H9 (cell line): ENCODE measurements around the gene FBXO22. TPM values are rescaled to one million over a fixed set of nuclear protein-coding genes. Genes with fewer than 3 reads are reported as not detected.

ENCODE experiments used
- DNase-seq: peaks from one replicate; pipeline ENCODE4 v3.0.0-alpha.2; 2017
- H2AFZ ChIP-seq: one replicate; pipeline ENCODE4 v1.6.1; 2013; ENCODE audit warnings: mild to moderate bottlenecking, low read length, control low read depth, moderate library complexity
- H2AK5ac ChIP-seq: 2 replicates; pipeline ENCODE4 v1.6.1; 2013; ENCODE audit warnings: low read length, control low read depth, mixed read lengths; ENCODE audit not compliant: insufficient read length
- H2BK120ac ChIP-seq: one replicate; pipeline ENCODE4 v1.6.1; 2013; ENCODE audit warnings: low read depth, mild to moderate bottlenecking, low read length, control low read depth, inconsistent platforms; ENCODE audit not compliant: poor library complexity, severe bottlenecking
- H2BK12ac ChIP-seq: 2 replicates; pipeline ENCODE4 v1.6.1; 2013; ENCODE audit warnings: low read length, control low read depth, mixed read lengths, low read depth; ENCODE audit not compliant: insufficient read length
- H2BK15ac ChIP-seq: 2 replicates; pipeline ENCODE4 v1.6.1; 2013; ENCODE audit warnings: low read depth, low read length, control low read depth
- H2BK20ac ChIP-seq: one replicate; pipeline ENCODE4 v1.6.1; 2013; ENCODE audit warnings: low read depth, mild to moderate bottlenecking, low read length, control low read depth, inconsistent platforms; ENCODE audit not compliant: poor library complexity, severe bottlenecking
- H2BK5ac ChIP-seq: 2 replicates; pipeline ENCODE4 v1.6.1; 2013; ENCODE audit warnings: low read length, control low read depth, mixed read lengths; ENCODE audit not compliant: insufficient read length
- H3K14ac ChIP-seq: 2 replicates; pipeline ENCODE4 v1.6.1; 2013; ENCODE audit warnings: low read length, control low read depth; ENCODE audit not compliant: insufficient read depth
- H3K18ac ChIP-seq: 2 replicates; pipeline ENCODE4 v1.6.1; 2013; ENCODE audit warnings: low read depth, mild to moderate bottlenecking, mixed read lengths, low read length, control low read depth; ENCODE audit not compliant: insufficient read length
- H3K23ac ChIP-seq: 2 replicates; pipeline ENCODE4 v1.6.1; 2013; ENCODE audit warnings: low read length, control low read depth, mixed read lengths, low read depth; ENCODE audit not compliant: insufficient read length
- H3K23me2 ChIP-seq: 2 replicates; pipeline ENCODE4 v1.6.1; 2013; ENCODE audit warnings: low read depth, mild to moderate bottlenecking, mixed read lengths, low read length, control low read depth; ENCODE audit not compliant: insufficient read length, poor library complexity, severe bottlenecking
- H3K27ac ChIP-seq: 2 replicates; pipeline ENCODE4 v1.5.1; 2013; ENCODE audit warnings: low read length, control low read depth, mixed read lengths, low read depth; ENCODE audit not compliant: insufficient read length
- H3K27me3 ChIP-seq: 2 replicates; pipeline ENCODE4 v1.6.1; 2013; ENCODE audit warnings: low read length, control low read depth, inconsistent platforms; ENCODE audit not compliant: insufficient read depth
- H3K4ac ChIP-seq: 2 replicates; pipeline ENCODE4 v1.6.1; 2013; ENCODE audit warnings: low read depth, mild to moderate bottlenecking, control low read depth, inconsistent platforms, low read length, moderate library complexity
- H3K4me1 ChIP-seq: 2 replicates; pipeline ENCODE4 v1.6.1; 2013; ENCODE audit warnings: low read length, control low read depth, inconsistent platforms; ENCODE audit not compliant: insufficient read depth
- H3K4me2 ChIP-seq: 2 replicates; pipeline ENCODE4 v1.6.1; 2013; ENCODE audit warnings: low read length, control low read depth, mixed read lengths; ENCODE audit not compliant: insufficient read length, insufficient read depth
- H3K56ac ChIP-seq: 2 replicates; pipeline ENCODE4 v1.6.1; 2013; ENCODE audit warnings: low read depth, mild to moderate bottlenecking, mixed read lengths, low read length, control low read depth; ENCODE audit not compliant: insufficient read length
- H3K79me1 ChIP-seq: 2 replicates; pipeline ENCODE4 v1.6.1; 2013; ENCODE audit warnings: low read depth, mild to moderate bottlenecking, moderate library complexity, low read length, control low read depth, inconsistent platforms; ENCODE audit not compliant: insufficient read depth, poor library complexity, severe bottlenecking
- H3K79me2 ChIP-seq: 2 replicates; pipeline ENCODE4 v1.6.1; 2013; ENCODE audit warnings: low read length, control low read depth, inconsistent platforms; ENCODE audit not compliant: insufficient read depth
- H3K9ac ChIP-seq: 2 replicates; pipeline ENCODE4 v1.6.1; 2013; ENCODE audit warnings: low read length, control low read depth, mixed read lengths; ENCODE audit not compliant: insufficient read length; ENCODE audit errors: extremely low read depth
- H3K9me3 ChIP-seq: one replicate; pipeline ENCODE4 v1.6.1; 2013; ENCODE audit warnings: low read depth, low read length, inconsistent platforms; ENCODE audit not compliant: control insufficient read depth
- H3T11ph ChIP-seq: one replicate; pipeline ENCODE4 v1.6.1; 2013; ENCODE audit warnings: mild to moderate bottlenecking, low read length, control low read depth, inconsistent platforms
- H4K20me1 ChIP-seq: one replicate; pipeline ENCODE4 v1.6.1; 2013; ENCODE audit not compliant: control insufficient read depth, insufficient read length, insufficient read depth
- H4K5ac ChIP-seq: 2 replicates; pipeline ENCODE4 v1.6.1; 2013; ENCODE audit warnings: low read depth, mild to moderate bottlenecking, mixed read lengths, low read length, control low read depth; ENCODE audit not compliant: insufficient read length
- H4K8ac ChIP-seq: replicated peaks from 2 replicates; pipeline ENCODE4 v1.6.1; 2013; ENCODE audit warnings: low read length, control low read depth, mixed read lengths, low read depth; ENCODE audit not compliant: insufficient read length
- H4K91ac ChIP-seq: 2 replicates; pipeline ENCODE4 v1.6.1; 2013; ENCODE audit warnings: low read depth, mild to moderate bottlenecking, moderate library complexity, mixed read lengths, low read length, control low read depth; ENCODE audit not compliant: insufficient read length
- H3K27ac Mint-ChIP-seq, 3 experiments: 2 replicates in 2 of 3; 3 replicates in 1 of 3; pipeline ENCODE4 v1.8.0; 2020 to 2021; ENCODE audit warnings: mixed read lengths in 3 of 3, mild to moderate bottlenecking in 1 of 3, moderate library complexity in 1 of 3
- H3K27me3 Mint-ChIP-seq: 2 replicates; pipeline ENCODE4 v1.8.0; 2021; ENCODE audit warnings: low read depth, mild to moderate bottlenecking, moderate library complexity, mixed read lengths
- H3K36me3 Mint-ChIP-seq, 3 experiments: 2 replicates in 2 of 3; 3 replicates in 1 of 3; pipeline ENCODE4 v1.8.0; 2020 to 2021; ENCODE audit warnings: low read depth in 3 of 3, mixed read lengths in 3 of 3; ENCODE audit not compliant: insufficient read depth in 1 of 3
- H3K4me1 Mint-ChIP-seq, 2 experiments: 2 replicates each; pipeline ENCODE4 v1.8.0; 2020; ENCODE audit warnings: mixed read lengths in 2 of 2
- H3K4me3 Mint-ChIP-seq, 2 experiments: 2 replicates in 1 of 2; 3 replicates in 1 of 2; pipeline ENCODE4 v1.8.0; 2020 to 2021; ENCODE audit warnings: mild to moderate bottlenecking in 2 of 2, mixed read lengths in 2 of 2, moderate library complexity in 1 of 2
- H3K9me3 Mint-ChIP-seq, 2 experiments: 2 replicates in 1 of 2; 3 replicates in 1 of 2; pipeline ENCODE4 v1.8.0; 2020; ENCODE audit warnings: mild to moderate bottlenecking in 2 of 2, mixed read lengths in 2 of 2, moderate library complexity in 1 of 2
- CTCF ChIP-seq: fragments of 200-600 bp; sonication (generic); conservative IDR thresholded peaks from 3 replicates; pipeline ENCODE4 v1.8.0; 2021; ENCODE audit warnings: antibody characterized with exemption, mild to moderate bottlenecking
- WGBS: extraction: QIAGEN DNeasy Blood & Tissue Kit; methylation state at CpG from one replicate; pipeline ENCODE4 v1.1.7; 2013; ENCODE audit warnings: missing lambda C conversion rate, low lambda C conversion rate, mixed read lengths; ENCODE audit not compliant: insufficient read length; ENCODE audit errors: extremely low coverage; 5-methylcytosine and 5-hydroxymethylcytosine counted together
- total RNA-seq: library from RNA; stranded (reverse); gene quantifications from 2 replicates; pipeline ENCODE4 v1.2.1, GENCODE V29; 2021

The FBXO22 gene
- total RNA-seq, 1 experiment from 2014 or later: 59.9 TPM

DNA sequence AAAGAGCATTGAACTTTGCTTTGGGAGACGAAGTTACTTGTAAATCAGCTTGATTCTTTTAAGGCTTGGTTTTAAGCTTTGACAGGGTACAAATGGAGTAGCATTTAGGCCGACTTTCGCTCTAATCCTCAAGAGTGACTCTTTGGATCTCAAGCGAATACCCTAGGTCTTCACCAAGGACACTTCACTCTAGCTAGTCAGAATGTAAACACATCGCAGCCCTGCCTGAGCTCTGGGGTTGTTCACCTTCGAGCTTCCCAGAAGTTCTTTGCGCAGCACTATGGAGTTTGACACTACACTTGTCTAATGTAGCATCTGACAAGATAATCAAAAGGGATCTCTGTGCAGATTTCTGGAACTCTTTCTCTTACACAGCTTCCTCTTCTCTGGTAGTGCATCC lies 86.2 kb downstream of the FBXO22 start:
- Histone ChIP-seq H2BK5ac (no peak overlapping the region), H3K23me2 (no peaks in the 10 kb centered on the region), H3K18ac (no peak overlapping the region), H3K79me1 (no peaks in the 10 kb centered on the region), H4K5ac (no peak overlapping the region), H3K4me2 (no peak overlapping the region), H3K9ac (no peak overlapping the region), H3K56ac (no peak overlapping the region), H3K4ac (no peak overlapping the region), H3K27me3 (no peaks in the 10 kb centered on the region), H2BK120ac (no peak overlapping the region), H2AK5ac (no peak overlapping the region), H3T11ph (no peak overlapping the region), H3K4me1 (no peaks in the 10 kb centered on the region), H2BK15ac (no peak overlapping the region), H3K9me3 (no peaks in the 10 kb centered on the region), H3K14ac (no peak overlapping the region), H4K91ac (no peak overlapping the region), H2AFZ (no peak overlapping the region), H3K27ac (no peak overlapping the region), H4K20me1 (no peaks in the 10 kb centered on the region), H3K23ac (no peak overlapping the region), H4K8ac (no peak overlapping the region), H3K79me2 (no peaks in the 10 kb centered on the region), H2BK12ac (no peak overlapping the region), H2BK20ac (no peak overlapping the region)
- Mint-ChIP-seq H3K27me3 (no peaks in the 10 kb centered on the region), H3K4me1 (peaks cover 7% of the 10 kb centered on the region in 2 experiments), H3K36me3 (peaks cover 0 to 3% (median 0%) of the 10 kb centered on the region in 3 experiments; a peak in 1 of 7 replicates), H3K9me3 (peaks cover 6 to 8% of the 10 kb centered on the region in 2 experiments), H3K4me3 (no peak overlapping the region), H3K27ac (no peak overlapping the region; a peak in 1 of 7 replicates)
- DNase-seq: no peak
- WGBS: no CpG with 5 or more reads among the region's 7 CpGs
- no peak for TF ChIP-seq CTCF

Other genes with a start within 250 kb of the FBXO22 start
- 2.0 and 2.1 TPM in 2 replicates for gene CSPG4, start 191.0 kb upstream of the FBXO22 start, total RNA-seq
- 29.6 and 31.8 TPM in 2 replicates for gene UBE2Q2, start 60.4 kb upstream of the FBXO22 start, total RNA-seq
- not detected in 2 replicates for gene NRG4, start 108.5 kb downstream of the FBXO22 start, total RNA-seq
- 0.55 and 0.81 TPM in 2 replicates for gene TMEM266, start 156.1 kb downstream of the FBXO22 start, total RNA-seq